ENCODE measurements around the gene AGBL1.

The AGBL1 gene

GRCh38 chr15:86139828-86140227, 60.2 kb downstream of the AGBL1 start:
- TF ChIP-seq RAD21 (IDR thresholded peaks at IDR 0.05; ENCODE audit: low read depth) (peak; percentile 9; the same call in 1 of the 2 replicates), REST (IDR thresholded peaks at IDR 0.05; ENCODE audit: low read depth) (no peak)

DNA sequence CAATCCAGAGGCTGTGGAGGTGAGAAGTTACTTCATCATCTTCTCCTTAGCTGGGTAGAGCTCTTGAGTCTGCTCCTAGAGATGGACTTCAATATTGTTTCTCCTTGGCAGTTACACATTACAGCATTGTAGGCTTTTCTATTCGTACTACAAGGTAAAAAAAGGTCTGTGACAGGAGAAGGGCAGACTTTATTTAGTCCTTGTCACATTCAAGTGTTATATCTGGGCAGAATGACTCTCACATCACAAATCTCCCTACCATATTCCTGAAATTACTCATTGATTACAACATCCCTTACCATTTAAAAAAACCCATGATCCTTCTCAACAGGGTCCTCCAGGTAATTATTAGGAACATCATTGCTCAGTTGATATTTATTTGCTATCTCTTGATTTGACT, 75.0 kb downstream of the AGBL1 start:
- no peak for TF ChIP-seq REST (IDR thresholded peaks at IDR 0.05; ENCODE audit: low read depth)
- TF ChIP-seq TEAD4 (IDR thresholded peaks at IDR 0.05) = no peak
- TF ChIP-seq NFIC (IDR thresholded peaks at IDR 0.05) = no peak
- TF ChIP-seq TCF12 (IDR thresholded peaks at IDR 0.05; ENCODE audit: low read depth) = no peak
- TF ChIP-seq FOXM1 (IDR thresholded peaks at IDR 0.05; ENCODE audit: borderline replicate concordance, low read depth) = no peak
- no peak for TF ChIP-seq CEBPB (IDR thresholded peaks at IDR 0.05)
- TF ChIP-seq EP300 (IDR thresholded peaks at IDR 0.05; ENCODE audit: borderline replicate concordance) = no peak
- no peak for TF ChIP-seq RAD21 (IDR thresholded peaks at IDR 0.05; ENCODE audit: low read depth)
- no peak for TF ChIP-seq TAF1 (IDR thresholded peaks at IDR 0.05; ENCODE audit: low read depth)
- TF ChIP-seq EGR1 (IDR thresholded peaks at IDR 0.05) = no peak
- TF ChIP-seq, protein P1, sequence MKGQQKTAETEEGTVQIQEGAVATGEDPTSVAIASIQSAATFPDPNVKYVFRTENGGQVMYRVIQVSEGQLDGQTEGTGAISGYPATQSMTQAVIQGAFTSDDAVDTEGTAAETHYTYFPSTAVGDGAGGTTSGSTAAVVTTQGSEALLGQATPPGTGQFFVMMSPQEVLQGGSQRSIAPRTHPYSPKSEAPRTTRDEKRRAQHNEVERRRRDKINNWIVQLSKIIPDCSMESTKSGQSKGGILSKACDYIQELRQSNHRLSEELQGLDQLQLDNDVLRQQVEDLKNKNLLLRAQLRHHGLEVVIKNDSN (IDR thresholded peaks at IDR 0.05) = no peak
- TF ChIP-seq, protein P2, sequence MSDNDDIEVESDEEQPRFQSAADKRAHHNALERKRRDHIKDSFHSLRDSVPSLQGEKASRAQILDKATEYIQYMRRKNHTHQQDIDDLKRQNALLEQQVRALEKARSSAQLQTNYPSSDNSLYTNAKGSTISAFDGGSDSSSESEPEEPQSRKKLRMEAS (IDR thresholded peaks at IDR 0.05) = no peak
- TF ChIP-seq CREB1 (IDR thresholded peaks at IDR 0.05; ENCODE audit: low read depth) = no peak
- no peak for TF ChIP-seq YY1 (IDR thresholded peaks at IDR 0.05; ENCODE audit: low read depth)
- no peak for TF ChIP-seq ZBTB7A (IDR thresholded peaks at IDR 0.05; ENCODE audit: low read depth)

- no peak for TF ChIP-seq ZBTB7A (IDR thresholded peaks at IDR 0.05; ENCODE audit: low read depth)
- TF ChIP-seq REST (IDR thresholded peaks at IDR 0.05; ENCODE audit: low read depth) = no peak
- TF ChIP-seq NFIC (IDR thresholded peaks at IDR 0.05) = no peak
- TF ChIP-seq CREB1 (IDR thresholded peaks at IDR 0.05; ENCODE audit: low read depth) = no peak
- no peak for TF ChIP-seq EGR1 (IDR thresholded peaks at IDR 0.05)
- TF ChIP-seq TEAD4 (IDR thresholded peaks at IDR 0.05) = no peak
- TF ChIP-seq, protein P1 (IDR thresholded peaks at IDR 0.05) = no peak
- no peak for TF ChIP-seq YY1 (IDR thresholded peaks at IDR 0.05; ENCODE audit: low read depth)
- TF ChIP-seq TAF1 (IDR thresholded peaks at IDR 0.05; ENCODE audit: low read depth) = no peak
- no peak for TF ChIP-seq EP300 (IDR thresholded peaks at IDR 0.05; ENCODE audit: borderline replicate concordance)
- TF ChIP-seq CEBPB (IDR thresholded peaks at IDR 0.05) = no peak
- no peak for TF ChIP-seq TCF12 (IDR thresholded peaks at IDR 0.05; ENCODE audit: low read depth)
- no peak for TF ChIP-seq FOXM1 (IDR thresholded peaks at IDR 0.05; ENCODE audit: borderline replicate concordance, low read depth)
- TF ChIP-seq, protein P2 (IDR thresholded peaks at IDR 0.05) = no peak
- no peak for TF ChIP-seq RAD21 (IDR thresholded peaks at IDR 0.05; ENCODE audit: low read depth)
Observed at GRCh38 chr15:86155551-86155950, 75.9 kb downstream of the AGBL1 start.

DNA sequence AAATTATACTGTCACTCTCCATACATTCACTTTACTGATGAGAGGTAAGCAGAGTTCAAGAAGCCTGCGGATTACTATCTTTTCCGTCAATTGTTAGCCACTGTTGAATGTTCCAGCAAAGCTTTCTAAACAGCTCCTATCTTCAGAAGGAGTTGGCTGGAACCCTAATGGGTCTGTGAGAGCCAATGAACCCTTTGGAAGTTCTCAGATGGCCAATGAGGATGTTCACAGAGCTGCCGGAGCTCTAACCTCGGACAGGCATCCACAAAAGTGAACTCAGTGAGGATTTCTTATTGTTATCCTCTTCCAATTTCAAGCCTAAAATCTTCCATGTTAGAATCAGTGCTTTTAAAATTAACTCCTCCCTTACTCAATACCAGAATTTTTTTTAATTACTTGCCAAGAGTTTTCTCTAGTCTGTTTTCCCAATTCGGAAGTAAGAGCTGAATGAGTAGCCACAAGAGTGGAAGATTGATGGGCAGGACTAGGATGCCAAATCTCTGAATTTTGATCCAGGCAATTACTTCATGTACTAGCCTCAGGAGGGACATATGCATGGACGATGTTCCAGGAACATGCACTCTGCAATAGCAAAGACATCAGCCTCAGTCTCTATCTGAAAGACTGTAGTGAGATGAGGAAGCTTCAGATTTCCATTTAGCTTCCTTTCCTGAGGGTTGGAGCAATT, 78.1 kb downstream of the AGBL1 start:
- no peak for TF ChIP-seq NFIC (IDR thresholded peaks at IDR 0.05)
- no peak for TF ChIP-seq TEAD4 (IDR thresholded peaks at IDR 0.05)
- TF ChIP-seq CEBPB (IDR thresholded peaks at IDR 0.05) = no peak
- no peak for TF ChIP-seq TCF12 (IDR thresholded peaks at IDR 0.05; ENCODE audit: low read depth)
- TF ChIP-seq CREB1 (IDR thresholded peaks at IDR 0.05; ENCODE audit: low read depth) = no peak
- TF ChIP-seq, protein P1 (IDR thresholded peaks at IDR 0.05) = no peak
- no peak for TF ChIP-seq FOXM1 (IDR thresholded peaks at IDR 0.05; ENCODE audit: borderline replicate concordance, low read depth)
- no peak for TF ChIP-seq EP300 (IDR thresholded peaks at IDR 0.05; ENCODE audit: borderline replicate concordance)
- no peak for TF ChIP-seq YY1 (IDR thresholded peaks at IDR 0.05; ENCODE audit: low read depth)
- TF ChIP-seq, protein P2 (IDR thresholded peaks at IDR 0.05) = no peak
- no peak for TF ChIP-seq RAD21 (IDR thresholded peaks at IDR 0.05; ENCODE audit: low read depth)
- TF ChIP-seq EGR1 (IDR thresholded peaks at IDR 0.05) = no peak
- no peak for TF ChIP-seq ZBTB7A (IDR thresholded peaks at IDR 0.05; ENCODE audit: low read depth)
- TF ChIP-seq TAF1 (IDR thresholded peaks at IDR 0.05; ENCODE audit: low read depth) = no peak
- TF ChIP-seq REST (IDR thresholded peaks at IDR 0.05; ENCODE audit: low read depth) = no peak

All from Ishikawa (cell line).